ENCODE measurements around the gene CIDEB. TPM values are rescaled to one million over a fixed set of nuclear protein-coding genes. Genes with fewer than 3 reads are reported as not detected.

The CIDEB gene
- total and polyA plus RNA-seq, 10 of the 15 experiments (the other 5 are each of a cell fraction or from before 2014, with no cell fraction given) = 0.34 to 6.3 (median 3.2) TPM

DNA sequence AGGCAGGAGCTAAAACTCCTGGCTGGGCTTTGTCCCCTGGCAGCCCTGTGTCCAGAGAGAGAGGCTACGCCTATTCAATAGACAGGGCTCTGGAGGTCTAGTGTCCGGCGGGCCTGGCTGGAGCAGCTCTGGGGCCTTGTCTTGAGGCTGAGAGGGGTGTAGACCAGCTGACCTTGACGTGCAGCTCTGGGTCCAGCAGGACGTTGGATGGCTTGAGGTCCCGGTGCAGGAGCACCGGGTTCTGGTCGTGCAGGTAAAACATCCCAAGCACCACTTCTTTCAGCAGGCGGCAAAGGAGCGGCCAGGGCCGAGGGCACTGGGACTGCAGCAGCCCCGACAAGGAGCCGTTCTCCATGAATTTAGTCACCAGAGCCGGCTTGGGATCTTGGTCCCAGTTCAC lies 31.1 kb upstream of the CIDEB start:
- BruUV-seq (replicated peaks) = no TSS peak
- intact Hi-C loops (cut with micrococcal nuclease; ENCODE audit: unreplicated experiment) = no loop called here
- 78% methylated on average over 14 of the region's 14 CpGs for WGBS (ENCODE audit: insufficient coverage, insufficient replicate concordance, low lambda C conversion rate, missing lambda C conversion rate)
- ChIA-PET SMC1A (ENCODE audit: uncharacterized antibody, unreplicated experiment) (interaction anchor here (1.0 to 7.7 kb wide), 4 partner anchors 9 to 95 kb away, joined by 3 to 73 read pairs (median 7); partner anchors contain the start of gene KHNYN), RAD21 (ENCODE audit: unreplicated experiment) (interaction anchor here (1.6 to 5.7 kb wide), 3 partner anchors 27 to 92 kb away, joined by 3 to 45 read pairs (median 15); partner anchors contain the start of genes CBLN3 and KHNYN), POLR2A (interaction anchor here (1.1 to 4.7 kb wide), 5 partner anchors 19 to 103 kb away, joined by 3 to 23 read pairs (median 5); partner anchors contain the start of genes CBLN3 and KHNYN), CTCF (interaction anchor here (1.2 to 16.6 kb wide), 6 partner anchors 10 to 101 kb away, joined by 3 to 452 read pairs (median 11); partner anchors contain the start of genes CBLN3, KHNYN, SDR39U1 and TINF2)
- Histone ChIP-seq H3K36me3 (ENCODE audit: control insufficient read depth in 2 of 2, insufficient read depth in 2 of 2, low read length in 1 of 2) (no peaks in the 10 kb centered on the region; a peak in 1 of 4 replicates), H2AFZ (ENCODE audit: control insufficient read depth, low read depth, low read length) (no peak overlapping the region; the same call in 1 of the 2 replicates), H4K20me1 (ENCODE audit: control insufficient read depth, insufficient read depth) (no peaks in the 10 kb centered on the region), H3K27me3 (replicated peaks in 1 of 2; ENCODE audit: control insufficient read depth in 2 of 2, insufficient read depth in 2 of 2, low read length in 1 of 2) (peaks cover 0 to 9% of the 10 kb centered on the region in 2 experiments; a peak in 2 of 4 replicates), H3K9me3 (replicated peaks; ENCODE audit: control insufficient read depth, insufficient read depth, low read length) (no peaks in the 10 kb centered on the region), H3K4me1 (ENCODE audit: control insufficient read depth, insufficient read depth, low read length) (peaks cover 12% of the 10 kb centered on the region), H3K79me2 (ENCODE audit: control insufficient read depth, insufficient read depth, low read length) (no peaks in the 10 kb centered on the region), H3K9ac (ENCODE audit: control insufficient read depth, insufficient read depth, low read length) (no peak overlapping the region), H3K4me2 (ENCODE audit: control insufficient read depth, insufficient read depth) (peak overlapping the region; percentile 84), H3K4me3 (peak overlapping the region; percentile 93), H3K27ac (ENCODE audit: control insufficient read depth, insufficient read depth) (no peak overlapping the region)
- in situ Hi-C loops (cut with MboI) = no loop called here
- DNase-seq (ENCODE audit: low read depth, low spot score) = no peak
- TF ChIP-seq HDAC6 (IDR thresholded peaks at IDR 0.05; ENCODE audit: unreplicated experiment) (no peak), GATAD2B (conservative IDR thresholded peaks at IDR 0.05; ENCODE audit: low read depth) (0 out of 2 replicates have a peak, but pooled peaks have one; percentile 23)
- no peak for ATAC-seq
- no peak for FAIRE-seq

DNA sequence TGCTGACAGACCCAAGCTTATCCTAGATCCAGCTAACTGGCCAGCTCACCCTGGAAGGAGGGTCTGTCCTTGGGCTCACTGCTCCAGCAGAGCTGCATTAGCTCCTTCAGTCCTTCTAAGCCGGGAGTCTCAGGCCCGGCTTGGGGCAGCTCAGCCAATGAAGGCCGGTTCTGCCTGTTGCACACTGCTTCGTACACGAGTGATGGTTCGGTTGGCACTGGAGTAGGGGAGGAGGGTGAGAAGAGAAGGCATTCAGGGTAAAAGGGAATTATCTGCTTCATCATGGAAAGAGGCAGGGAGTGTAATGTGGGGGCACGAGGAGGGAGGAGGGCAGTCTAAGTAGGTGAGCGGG lies 30.0 kb upstream of the CIDEB start:
- Histone ChIP-seq H2AFZ (ENCODE audit: control insufficient read depth, low read depth, low read length) (no peak overlapping the region), H4K20me1 (ENCODE audit: control insufficient read depth, insufficient read depth) (no peaks in the 10 kb centered on the region), H3K79me2 (ENCODE audit: control insufficient read depth, insufficient read depth, low read length) (no peaks in the 10 kb centered on the region), H3K4me1 (ENCODE audit: control insufficient read depth, insufficient read depth, low read length) (peaks cover 18% of the 10 kb centered on the region), H3K27ac (ENCODE audit: control insufficient read depth, insufficient read depth) (no peak overlapping the region), H3K9ac (ENCODE audit: control insufficient read depth, insufficient read depth, low read length) (no peak overlapping the region), H3K4me3 (no peak overlapping the region), H3K36me3 (ENCODE audit: control insufficient read depth in 2 of 2, insufficient read depth in 2 of 2, low read length in 1 of 2) (no peaks in the 10 kb centered on the region; a peak in 1 of 4 replicates), H3K4me2 (ENCODE audit: control insufficient read depth, insufficient read depth) (no peak overlapping the region), H3K27me3 (replicated peaks in 1 of 2; ENCODE audit: control insufficient read depth in 2 of 2, insufficient read depth in 2 of 2, low read length in 1 of 2) (peaks cover under 1 to 12% of the 10 kb centered on the region in 2 experiments; a peak in 3 of 4 replicates), H3K9me3 (replicated peaks; ENCODE audit: control insufficient read depth, insufficient read depth, low read length) (no peaks in the 10 kb centered on the region)
- CTCF ChIA-PET = interaction anchor here (1.5 to 16.6 kb wide), 4 partner anchors 28 to 102 kb away, joined by 3 to 452 read pairs (median 116); partner anchors contain the start of genes CBLN3, KHNYN and SDR39U1
- no peak for ATAC-seq
- no TSS peak for BruUV-seq (replicated peaks)
- no peak for FAIRE-seq
- in situ Hi-C loops (cut with MboI) = no loop called here
- WGBS (ENCODE audit: insufficient coverage, insufficient replicate concordance, low lambda C conversion rate, missing lambda C conversion rate) = 74% methylated on average over 8 of the region's 8 CpGs
- SMC1A ChIA-PET (ENCODE audit: uncharacterized antibody, unreplicated experiment) = interaction anchor here (1.2 to 7.7 kb wide), 3 partner anchors 10 to 96 kb away, joined by 3 to 73 read pairs (median 8); partner anchors contain the start of gene KHNYN
- RAD21 ChIA-PET (ENCODE audit: unreplicated experiment) = interaction anchor here (5.7 kb wide), 1 partner anchor 93 kb away, joined by 45 read pairs; the partner anchor contains the start of genes CBLN3 and KHNYN
- intact Hi-C loops (cut with micrococcal nuclease; ENCODE audit: unreplicated experiment) = no loop called here
- POLR2A ChIA-PET = interaction anchor here (1.9 kb wide), 1 partner anchor 24 kb away, joined by 5 read pairs; no protein-coding TSS in a partner anchor
- DNase-seq (ENCODE audit: low read depth, low spot score) = no peak
- no peak for TF ChIP-seq SIN3A (IDR thresholded peaks at IDR 0.05; ENCODE audit: low read depth, low read length)
- TF ChIP-seq RBBP5 (conservative IDR thresholded peaks at IDR 0.05) = no peak
- no peak for TF ChIP-seq ZBED1 (IDR thresholded peaks at IDR 0.05; ENCODE audit: borderline replicate concordance)
- TF ChIP-seq, protein P1, sequence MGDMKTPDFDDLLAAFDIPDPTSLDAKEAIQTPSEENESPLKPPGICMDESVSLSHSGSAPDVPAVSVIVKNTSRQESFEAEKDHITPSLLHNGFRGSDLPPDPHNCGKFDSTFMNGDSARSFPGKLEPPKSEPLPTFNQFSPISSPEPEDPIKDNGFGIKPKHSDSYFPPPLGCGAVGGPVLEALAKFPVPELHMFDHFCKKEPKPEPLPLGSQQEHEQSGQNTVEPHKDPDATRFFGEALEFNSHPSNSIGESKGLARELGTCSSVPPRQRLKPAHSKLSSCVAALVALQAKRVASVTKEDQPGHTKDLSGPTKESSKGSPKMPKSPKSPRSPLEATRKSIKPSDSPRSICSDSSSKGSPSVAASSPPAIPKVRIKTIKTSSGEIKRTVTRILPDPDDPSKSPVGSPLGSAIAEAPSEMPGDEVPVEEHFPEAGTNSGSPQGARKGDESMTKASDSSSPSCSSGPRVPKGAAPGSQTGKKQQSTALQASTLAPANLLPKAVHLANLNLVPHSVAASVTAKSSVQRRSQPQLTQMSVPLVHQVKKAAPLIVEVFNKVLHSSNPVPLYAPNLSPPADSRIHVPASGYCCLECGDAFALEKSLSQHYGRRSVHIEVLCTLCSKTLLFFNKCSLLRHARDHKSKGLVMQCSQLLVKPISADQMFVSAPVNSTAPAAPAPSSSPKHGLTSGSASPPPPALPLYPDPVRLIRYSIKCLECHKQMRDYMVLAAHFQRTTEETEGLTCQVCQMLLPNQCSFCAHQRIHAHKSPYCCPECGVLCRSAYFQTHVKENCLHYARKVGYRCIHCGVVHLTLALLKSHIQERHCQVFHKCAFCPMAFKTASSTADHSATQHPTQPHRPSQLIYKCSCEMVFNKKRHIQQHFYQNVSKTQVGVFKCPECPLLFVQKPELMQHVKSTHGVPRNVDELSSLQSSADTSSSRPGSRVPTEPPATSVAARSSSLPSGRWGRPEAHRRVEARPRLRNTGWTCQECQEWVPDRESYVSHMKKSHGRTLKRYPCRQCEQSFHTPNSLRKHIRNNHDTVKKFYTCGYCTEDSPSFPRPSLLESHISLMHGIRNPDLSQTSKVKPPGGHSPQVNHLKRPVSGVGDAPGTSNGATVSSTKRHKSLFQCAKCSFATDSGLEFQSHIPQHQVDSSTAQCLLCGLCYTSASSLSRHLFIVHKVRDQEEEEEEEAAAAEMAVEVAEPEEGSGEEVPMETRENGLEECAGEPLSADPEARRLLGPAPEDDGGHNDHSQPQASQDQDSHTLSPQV (IDR thresholded peaks at IDR 0.05) = no peak
- TF ChIP-seq TCF3 (IDR thresholded peaks at IDR 0.05; ENCODE audit: borderline replicate concordance, insufficient read depth, low read depth, low read length) = no peak
- TF ChIP-seq CBFB (IDR thresholded peaks at IDR 0.05; ENCODE audit: low read depth) = no peak
- no peak for TF ChIP-seq IRF4 (IDR thresholded peaks at IDR 0.05; ENCODE audit: low read depth, low read length)
- TF ChIP-seq ZNF622 (IDR thresholded peaks at IDR 0.05) = no peak
- TF ChIP-seq LARP7 (IDR thresholded peaks at IDR 0.05) = no peak
- TF ChIP-seq YBX1 (IDR thresholded peaks at IDR 0.05) = no peak
- TF ChIP-seq NBN (IDR thresholded peaks at IDR 0.05) = no peak
- TF ChIP-seq TAF1 (IDR thresholded peaks at IDR 0.05; ENCODE audit: borderline replicate concordance, low read depth, low read length) = no peak
- TF ChIP-seq RCOR1 (conservative IDR thresholded peaks at IDR 0.05; ENCODE audit: low read depth, low read length) = no peak
- TF ChIP-seq DPF2 (IDR thresholded peaks at IDR 0.05) = no peak
